ENCODE data around the gene HSD17B3. TPM values are rescaled to one million over a fixed set of nuclear protein-coding genes. Genes with fewer than 3 reads are reported as not detected.
"Not testable (repeated sequence)": the region's sequence is repeated elsewhere in the genome, so short reads cannot be mapped to it uniquely, and the experiment has no call there.

HSD17B3 gene
- total RNA-seq, 1 donor from 2014 or later = not detected

DNA sequence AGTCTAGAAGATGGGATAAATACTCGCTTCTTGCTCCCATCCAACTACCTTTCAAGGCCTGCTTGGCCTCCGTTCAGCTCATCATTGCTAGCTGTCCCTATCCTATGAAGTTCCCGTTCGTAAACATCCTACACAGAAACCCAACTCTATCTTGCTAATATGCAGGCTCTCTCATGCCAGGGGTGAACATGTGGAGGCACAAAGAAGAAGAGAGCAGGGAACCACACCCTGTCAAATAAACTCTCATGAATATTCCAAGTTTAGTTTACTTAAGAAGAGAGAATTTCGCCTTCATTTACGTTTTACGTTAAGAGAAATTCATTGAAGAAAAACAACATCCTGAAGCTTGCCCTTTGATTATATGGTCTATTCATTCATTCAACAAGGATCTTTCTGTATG lies 7.9 kb upstream of the HSD17B3 start:
- intact Hi-C loops (cut with micrococcal nuclease) = no loop called here

DNA sequence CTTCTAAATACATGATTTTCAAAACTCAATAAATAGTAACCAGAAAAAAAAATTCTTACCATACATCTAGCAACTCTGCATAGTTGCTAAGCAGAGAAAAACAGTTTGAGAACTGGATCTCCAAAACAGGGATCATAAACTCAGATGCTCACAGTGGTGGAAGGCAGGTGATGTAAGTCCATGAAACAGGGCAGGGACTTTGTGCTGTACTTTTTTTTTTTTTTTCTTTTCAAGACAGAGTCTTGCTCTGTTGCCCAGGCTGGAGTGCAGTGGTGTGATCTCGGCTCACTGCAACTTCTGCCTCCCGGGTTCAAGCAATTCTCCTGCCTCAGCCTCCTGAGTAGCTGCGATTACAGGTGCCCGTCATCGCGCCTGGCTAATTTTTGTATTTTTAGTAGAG lies 5.0 kb upstream of the HSD17B3 start:
- intact Hi-C loops (cut with micrococcal nuclease) = not testable (repeated sequence)

DNA sequence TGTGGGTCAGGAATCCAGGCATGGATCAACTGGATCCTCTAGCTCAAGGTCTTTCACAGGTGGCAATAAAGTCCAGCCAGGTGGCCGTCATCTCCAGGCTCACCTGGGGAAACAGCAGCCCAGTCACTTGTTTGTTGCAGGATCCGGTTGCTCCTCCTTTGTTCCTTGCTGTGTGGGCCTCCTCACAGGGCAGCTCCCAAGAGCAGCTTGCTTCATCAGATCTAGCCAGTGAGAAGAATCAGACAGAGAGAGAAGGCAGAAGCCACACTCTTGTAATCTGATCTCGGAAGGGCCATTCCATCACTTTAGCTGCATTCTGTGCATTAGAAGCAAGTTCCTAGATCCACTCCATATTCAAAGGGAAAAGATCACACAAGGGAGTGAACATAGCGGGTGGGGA lies 3.2 kb upstream of the HSD17B3 start:
- intact Hi-C loops (cut with micrococcal nuclease) = no loop called here

DNA sequence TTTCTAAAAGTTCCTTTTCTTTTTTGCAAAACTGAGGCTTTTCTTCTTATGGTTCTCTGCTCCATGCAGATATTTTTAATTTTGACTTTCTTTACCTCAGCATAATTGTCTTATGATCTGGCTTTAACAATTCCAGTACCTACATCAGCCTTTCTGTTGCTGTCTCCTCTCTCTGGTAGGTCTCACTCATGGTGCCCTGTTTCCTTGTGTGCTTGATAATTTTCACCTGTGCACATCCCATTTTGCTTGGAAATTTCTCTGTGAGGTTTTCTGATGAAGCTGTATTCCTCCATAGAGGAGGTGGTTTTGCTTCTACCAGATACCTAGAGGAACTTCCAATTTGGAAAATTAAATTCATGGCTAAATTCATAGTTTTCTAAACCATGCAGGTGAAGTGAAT lies 2.3 kb upstream of the HSD17B3 start:
- intact Hi-C loops (cut with micrococcal nuclease) = no loop called here

DNA sequence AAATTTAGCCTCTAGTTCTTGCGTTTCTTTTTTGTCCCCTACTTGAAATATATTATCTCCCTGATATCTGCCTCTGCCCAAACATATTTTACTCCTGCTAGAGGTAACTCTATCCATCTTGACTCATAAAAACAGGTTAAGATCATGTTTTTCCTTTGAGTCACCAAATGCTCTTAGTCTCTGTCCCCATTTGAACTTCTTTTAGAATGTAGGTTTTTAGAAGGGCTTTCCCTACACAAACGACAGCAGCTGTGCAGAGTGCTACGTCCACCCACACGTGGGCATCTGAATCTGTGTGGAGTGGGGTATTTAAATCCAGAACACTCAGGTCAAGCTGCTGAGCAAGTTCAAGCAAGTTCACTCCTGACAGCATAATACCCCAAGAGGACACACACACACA lies 2.2 kb downstream of the HSD17B3 start:
- intact Hi-C loops (cut with micrococcal nuclease) = no loop called here

DNA sequence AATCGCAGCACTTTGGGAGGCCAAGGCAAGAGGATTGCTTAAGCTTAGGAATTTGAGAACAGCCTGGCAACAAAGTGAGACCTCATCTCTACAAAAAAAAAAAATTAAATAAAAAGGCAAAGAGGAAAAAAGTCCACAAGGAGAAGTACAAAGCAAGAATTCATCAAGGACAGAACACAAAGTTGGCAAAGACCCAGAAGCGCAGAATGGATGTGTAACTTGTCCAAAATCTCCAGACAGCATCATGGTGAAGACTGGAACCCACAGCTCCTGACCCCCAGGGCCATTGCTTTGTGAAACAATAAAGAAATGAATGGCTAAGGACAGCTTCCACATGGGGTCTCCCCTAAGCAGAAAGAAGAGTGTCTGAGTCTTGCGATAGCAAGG lies 7.8 kb downstream of the HSD17B3 start:
- intact Hi-C loops (cut with micrococcal nuclease) = no loop called here

DNA sequence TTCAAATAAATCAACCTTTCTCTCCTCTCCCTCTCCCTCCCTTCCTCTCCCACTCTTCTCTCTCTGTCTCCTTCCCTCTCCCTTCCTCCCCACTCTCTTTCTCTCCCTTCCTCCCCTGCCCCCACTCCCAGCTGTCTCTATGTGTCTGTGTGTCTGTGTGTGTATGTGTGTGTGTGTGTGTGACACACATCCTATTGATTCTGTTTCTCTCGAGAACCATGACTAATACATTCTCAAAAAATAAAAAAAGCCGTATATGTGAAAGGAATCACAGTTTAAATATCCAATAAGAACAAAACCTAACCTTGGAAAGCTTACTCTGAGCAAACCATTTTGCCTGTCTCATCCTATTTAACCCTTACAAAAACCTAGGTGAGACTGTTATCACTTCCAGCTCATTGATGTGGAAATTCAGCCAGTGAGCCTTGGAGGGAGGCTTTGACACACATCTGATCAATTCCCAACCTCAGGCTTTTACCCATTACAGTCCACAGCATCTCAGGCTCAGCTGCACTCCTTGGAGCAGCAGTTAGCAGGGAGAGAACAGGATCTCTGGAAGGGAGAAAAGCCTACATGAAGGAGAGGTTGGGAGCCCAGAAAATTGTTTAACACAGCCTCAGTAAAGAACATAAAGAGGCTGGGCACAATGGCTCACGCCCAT lies 8.3 kb downstream of the HSD17B3 start:
- intact Hi-C loops (cut with micrococcal nuclease) = no loop called here

DNA sequence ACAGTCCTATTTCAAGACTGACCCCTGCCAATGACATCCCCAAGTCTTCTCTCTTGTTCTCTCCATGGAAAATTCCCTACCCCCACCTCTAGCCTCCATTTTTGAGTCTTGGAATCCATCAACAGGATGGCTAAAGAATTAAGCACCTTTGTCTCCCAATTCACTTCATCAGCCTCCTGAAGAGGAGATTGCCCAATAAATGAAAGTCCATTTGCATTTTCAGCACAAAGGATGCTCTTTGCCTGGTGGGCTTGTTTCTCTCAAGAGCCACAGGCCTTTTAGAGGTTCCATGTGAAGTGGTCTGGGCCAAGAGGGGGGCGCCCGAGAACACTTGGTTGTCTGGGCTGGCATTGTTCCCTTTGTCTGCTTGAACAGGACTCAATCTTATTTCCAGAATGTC lies 12.6 kb downstream of the HSD17B3 start:
- intact Hi-C loops (cut with micrococcal nuclease) = no loop called here

DNA sequence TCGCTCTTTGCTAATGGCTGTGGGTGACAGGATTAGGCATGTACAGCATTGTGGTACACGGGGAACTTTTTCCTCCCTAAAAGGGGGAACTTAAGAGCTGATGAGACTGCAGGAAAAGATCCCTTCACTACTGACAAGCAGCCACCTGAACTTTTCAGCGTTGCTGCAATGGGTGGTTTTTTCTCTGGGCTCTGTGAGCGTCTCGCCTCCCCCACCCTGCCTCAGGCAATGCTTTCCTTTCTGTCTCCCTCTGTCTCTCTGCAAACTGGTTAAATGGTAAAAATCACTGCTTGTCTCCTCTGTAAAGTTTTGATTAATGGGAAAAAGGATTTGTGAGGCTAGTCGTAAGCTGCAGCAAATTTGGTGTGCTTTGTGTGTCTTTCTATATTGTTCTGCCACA lies 20.3 kb downstream of the HSD17B3 start:
- intact Hi-C loops (cut with micrococcal nuclease) = no loop called here

DNA sequence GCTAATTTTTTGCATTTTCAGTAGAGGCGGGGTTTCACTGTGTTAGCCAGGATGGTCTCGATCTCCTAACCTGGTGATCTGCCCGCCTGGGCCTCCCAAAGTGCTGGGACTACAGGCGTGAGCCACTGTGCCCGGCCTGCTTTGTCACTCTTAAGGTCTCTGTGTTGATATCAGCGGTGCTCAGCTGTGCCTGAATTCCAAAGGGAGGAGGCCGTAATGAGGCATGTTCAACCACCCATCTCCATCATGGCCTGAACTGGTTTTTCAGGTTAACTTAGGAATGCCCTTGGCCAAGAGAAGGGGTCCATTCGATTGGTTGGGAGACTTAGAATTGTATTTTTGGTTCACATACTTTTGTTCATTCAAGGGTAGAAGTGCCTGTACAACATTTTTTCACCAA lies 22.0 kb downstream of the HSD17B3 start:
- intact Hi-C loops (cut with micrococcal nuclease) = no loop called here

DNA sequence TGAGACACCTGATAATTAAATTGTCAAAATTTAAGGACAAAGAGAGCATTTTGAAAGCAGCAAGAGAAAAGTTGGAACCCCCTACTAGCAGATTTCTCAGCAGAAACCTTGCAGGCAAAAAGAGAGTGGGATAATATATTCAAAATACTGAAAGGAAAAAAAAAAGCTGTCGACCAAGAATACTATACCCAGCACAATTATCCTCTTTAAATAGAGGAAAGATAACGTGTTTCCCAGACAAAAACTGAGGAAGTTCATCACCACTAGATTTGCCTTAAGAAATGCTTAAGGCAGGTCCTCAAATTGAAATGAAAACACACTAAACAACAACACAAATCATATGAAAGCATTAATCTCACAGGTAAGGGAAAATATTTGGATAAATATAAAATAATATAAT lies 27.0 kb downstream of the HSD17B3 start:
- intact Hi-C loops (cut with micrococcal nuclease) = no loop called here

DNA sequence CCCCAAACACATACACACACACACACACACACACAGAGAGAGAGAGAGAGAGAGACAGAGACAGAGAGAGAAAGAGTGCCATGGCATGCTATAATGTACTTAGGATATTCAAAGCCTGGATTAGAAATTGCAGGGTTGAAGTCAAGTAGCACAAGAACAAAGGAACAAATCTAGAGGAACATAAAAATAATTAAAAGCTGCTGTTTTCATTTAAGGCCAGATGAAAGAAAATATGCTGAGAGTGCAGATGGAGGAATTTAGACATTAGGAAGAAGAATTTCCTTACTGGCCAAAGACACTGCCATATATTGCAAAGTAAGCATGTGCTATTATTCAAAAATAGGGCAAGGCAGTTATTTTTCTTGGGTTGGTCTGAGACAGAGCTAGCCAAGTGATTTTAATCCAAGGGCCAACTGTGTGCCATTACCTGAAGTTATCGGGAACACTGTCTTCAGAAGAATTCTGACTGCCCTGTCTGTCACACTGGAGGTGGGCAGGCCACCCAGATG lies 31.7 kb downstream of the HSD17B3 start:
- intact Hi-C loops (cut with micrococcal nuclease) = no loop called here

DNA sequence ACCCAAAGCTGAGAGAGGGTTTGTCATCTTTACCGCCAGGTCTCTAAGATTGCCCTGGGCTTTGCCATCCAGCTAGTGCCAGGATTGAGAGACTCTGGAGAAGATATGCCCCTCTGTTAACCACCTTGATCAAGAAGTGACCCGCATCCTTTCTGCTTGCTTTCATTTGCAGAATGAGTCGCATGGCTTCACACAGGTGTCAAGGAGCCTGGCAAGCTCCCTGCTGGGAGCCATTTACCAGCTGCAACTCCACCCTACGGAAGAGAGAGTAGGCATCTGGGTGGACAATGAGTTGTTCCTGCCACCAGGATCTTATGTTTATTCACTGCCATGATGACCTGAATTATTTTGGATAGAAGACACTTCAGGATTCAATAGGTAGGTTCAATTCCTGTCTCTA lies 43.0 kb downstream of the HSD17B3 start:
- intact Hi-C loops (cut with micrococcal nuclease) = no loop called here

DNA sequence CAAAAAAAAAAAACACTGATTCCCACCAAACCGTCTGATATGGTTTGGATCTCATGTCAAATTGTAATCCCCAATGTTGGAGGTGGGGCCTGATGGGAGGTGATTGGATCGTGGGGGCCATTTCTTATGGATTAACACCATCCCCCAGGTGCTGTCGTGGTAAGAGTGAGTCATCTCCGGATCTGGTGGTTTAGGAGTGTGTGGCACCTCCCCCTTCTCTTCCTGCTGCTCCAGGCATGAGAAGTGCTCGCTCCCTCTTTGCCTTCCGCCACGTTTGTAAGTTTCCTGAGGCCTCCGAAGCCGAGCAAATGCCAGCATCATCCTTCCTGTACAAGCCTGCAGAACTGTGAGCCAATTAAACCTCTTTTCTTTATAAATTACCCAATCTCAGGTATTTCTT lies 45.2 kb downstream of the HSD17B3 start:
- intact Hi-C loops (cut with micrococcal nuclease) = no loop called here

DNA sequence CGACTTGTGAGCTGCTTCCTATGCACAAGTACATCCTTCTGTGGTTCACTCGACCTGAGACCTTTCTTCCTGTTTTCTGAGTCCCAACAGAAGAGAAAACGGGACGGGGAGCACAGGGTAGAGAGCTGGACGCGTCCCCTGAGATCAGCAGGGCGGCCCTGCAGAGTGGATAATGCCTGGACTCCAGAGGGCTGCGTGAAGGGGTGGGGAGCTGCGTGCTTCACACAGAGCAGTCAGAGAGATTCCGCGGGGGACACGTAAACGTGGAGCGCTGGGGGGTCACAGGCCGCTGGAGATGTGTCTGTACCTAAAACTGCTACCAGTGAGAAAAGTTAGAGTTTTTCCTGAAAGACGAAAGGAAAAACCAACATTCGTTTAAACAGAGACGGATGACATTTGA lies 46.3 kb downstream of the HSD17B3 start:
- intact Hi-C loops (cut with micrococcal nuclease) = no loop called here

DNA sequence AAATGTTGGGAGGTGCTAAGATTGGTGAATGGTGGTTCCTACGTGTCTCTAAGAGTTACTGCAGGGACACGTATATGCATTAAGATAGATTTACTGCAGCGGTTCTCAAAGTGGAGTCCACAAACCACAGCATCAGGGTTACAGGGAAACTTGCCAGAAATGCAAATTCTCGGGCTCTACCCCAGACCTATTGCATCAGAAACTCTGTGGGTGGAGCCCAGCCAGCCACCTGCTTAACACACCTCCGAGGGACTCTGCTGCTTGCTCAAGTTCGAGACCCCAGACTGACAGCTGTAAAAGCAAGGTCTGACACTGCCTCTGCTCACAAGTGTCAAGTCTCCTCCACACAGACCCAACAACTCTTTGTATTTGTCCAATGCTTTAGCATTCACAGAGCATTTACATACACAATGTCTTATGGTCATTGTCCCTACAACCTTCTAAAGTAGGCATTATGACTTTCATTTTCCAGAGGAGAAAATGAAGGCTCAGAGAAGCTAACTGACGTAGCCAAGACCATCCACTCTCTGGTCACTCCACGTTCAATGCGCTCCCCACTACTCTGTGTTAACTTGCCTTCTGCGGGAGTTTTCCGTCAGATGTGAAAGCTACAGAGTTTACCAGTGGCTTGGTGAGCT lies 48.8 kb downstream of the HSD17B3 start:
- intact Hi-C loops (cut with micrococcal nuclease) = no loop called here

DNA sequence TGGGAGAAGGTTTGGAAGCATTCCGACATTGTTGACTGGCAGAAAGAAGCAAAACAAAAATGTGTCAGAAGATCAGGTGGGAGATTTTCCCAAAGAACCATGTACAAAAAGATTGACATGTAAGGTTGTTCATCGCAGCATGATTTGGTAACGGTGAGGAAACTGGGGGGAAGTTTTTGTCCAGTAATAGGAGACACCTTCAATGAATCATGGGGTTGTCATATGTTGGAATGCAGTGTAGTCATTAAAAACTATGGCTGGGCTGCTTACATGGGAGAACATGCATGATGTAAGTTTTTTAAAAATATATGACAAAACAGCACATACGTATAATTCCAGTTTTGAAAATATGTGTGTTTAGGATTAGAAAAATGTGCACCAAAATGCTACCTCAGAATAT lies 50.5 kb downstream of the HSD17B3 start:
- intact Hi-C loops (cut with micrococcal nuclease) = no loop called here

DNA sequence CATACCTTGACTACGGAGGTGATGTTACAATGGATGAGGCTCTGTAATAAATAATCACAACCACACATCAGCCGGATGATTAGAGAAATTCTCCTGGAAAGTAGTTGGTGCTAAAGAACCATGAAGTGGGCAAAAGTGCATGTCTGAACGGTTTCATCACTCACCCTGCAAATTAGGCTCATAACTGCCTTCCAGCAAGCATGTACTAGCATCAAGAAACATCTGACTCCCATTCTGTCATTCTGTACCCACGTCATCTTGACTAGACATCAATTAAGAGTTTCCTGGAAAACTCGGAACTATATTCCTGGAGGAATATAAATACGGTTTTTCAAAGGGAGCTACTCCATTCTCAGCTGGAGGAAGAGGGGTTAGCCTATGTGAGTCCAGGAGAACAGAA lies 52.2 kb downstream of the HSD17B3 start:
- intact Hi-C loops (cut with micrococcal nuclease) = loop anchor here (5.0 kb wide), 1 partner anchor 68 kb away; no protein-coding TSS in a partner anchor

DNA sequence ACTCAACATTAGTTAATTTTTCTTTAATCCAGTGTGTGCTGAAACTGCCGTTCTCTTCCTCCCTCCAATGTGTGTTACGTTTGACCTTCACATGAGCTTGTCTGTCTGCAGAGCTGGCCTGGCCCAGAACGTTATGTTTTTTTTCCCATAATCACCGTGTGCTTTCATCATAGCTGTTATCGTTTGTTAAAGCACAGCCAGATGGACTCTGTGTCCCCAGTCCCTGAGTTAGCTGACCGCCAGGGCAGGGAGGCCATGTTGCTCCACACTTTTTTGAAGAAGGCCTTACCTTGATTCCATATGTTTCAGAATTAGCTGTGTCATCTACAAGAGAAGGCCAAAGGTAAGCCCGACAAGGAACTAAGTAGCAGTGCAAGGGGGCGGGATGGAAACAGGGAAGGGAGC lies 55.7 kb downstream of the HSD17B3 start:
- intact Hi-C loops (cut with micrococcal nuclease) = loop anchor here (5.0 kb wide), 1 partner anchor 71 kb away; no protein-coding TSS in a partner anchor

DNA sequence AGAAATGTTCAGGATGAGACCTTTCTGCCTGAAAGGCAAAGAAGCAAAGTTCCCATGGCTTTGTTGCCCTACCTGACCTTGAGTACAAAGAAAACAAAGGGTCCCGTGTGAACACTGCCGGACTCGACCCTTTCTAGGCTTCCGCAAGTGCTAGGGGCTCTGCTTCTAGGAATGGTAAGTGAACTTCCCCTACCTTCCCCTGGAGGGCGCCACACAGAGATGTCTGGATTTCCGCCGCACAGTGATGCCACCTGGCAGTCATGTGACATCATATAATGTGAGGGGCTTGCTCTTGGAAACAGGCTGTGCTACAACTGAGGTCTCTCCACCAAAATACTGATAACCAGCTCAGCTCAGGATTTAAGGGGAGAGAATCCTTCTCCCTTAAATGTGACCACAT lies 56.6 kb downstream of the HSD17B3 start:
- intact Hi-C loops (cut with micrococcal nuclease) = loop anchor here (5.0 kb wide), 1 partner anchor 72 kb away; no protein-coding TSS in a partner anchor

DNA sequence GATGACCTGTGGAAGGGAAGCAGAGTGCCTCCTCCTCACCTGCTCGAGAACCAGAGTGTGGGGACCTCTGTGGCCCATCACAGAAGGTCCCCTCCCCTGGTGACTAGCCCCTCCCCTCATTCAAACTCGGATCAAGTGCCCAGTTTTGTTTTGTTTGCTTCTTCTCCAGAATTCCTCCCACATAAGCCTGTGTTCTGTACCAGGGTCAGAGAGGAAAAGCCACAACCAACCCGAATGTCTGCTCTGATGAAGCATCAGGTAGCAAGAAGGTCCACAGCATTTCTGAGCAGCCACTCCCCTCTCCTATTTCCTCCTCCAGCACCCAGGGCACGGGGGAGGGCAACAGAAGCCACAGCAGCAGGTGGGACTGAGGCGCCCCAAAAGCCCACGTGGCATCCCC lies 58.2 kb downstream of the HSD17B3 start:
- intact Hi-C loops (cut with micrococcal nuclease) = no loop called here

DNA sequence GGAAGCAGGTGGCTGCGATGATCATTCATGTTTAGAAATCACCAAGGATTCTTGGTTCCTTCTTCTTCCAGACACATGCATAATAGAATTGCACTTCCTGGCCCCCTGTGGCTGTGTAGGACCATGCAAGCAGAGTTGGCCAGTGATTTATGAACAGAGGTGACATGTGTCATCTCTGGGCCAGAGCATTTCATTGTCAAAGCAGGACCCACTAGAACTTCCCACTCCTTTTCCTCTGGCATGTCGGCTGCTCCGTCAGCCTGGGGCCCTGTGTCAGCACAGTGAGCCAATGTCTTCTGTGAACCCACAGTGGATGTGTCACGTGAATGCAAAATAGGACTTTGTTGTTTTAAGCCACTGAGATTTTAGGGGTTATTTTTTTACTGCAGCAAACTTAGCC lies 59.2 kb downstream of the HSD17B3 start:
- intact Hi-C loops (cut with micrococcal nuclease) = no loop called here

DNA sequence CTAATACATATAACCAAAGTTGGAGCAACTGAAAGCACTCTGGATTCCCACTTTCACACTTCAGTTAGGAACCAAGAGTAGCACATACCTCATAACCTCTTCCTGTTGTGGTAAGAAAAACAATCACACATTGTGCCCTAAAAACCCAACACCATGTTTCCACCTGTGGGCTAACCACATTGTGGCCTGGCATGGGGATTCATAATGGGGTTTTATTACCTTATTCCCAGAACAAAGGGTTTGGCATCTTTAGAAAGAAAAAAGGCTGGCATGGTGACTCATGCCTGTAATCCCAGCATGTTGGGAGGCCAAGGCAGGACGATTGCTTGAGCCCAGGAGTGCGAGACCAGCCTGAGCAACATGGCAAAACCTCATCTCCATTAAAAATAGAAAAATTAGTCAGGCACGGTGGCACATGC lies 60.6 kb downstream of the HSD17B3 start:
- intact Hi-C loops (cut with micrococcal nuclease) = no loop called here

Data from T-helper 1 cell treated with Interleukin-12 subunit alpha and Interleukin-12 subunit beta and Interleukin-4 antibody, amounts not matched to agents 30 ng/mL and 1 ng/mL, for 36 hours (primary cell).